Mucosa of rectum (tissue), 2 donors: ENCODE measurements around the gene RP9.

Source experiments
- H3K27ac ChIP-seq, 2 donors: one replicate each; pipeline ENCODE4 v1.7.0; 2013; ENCODE audit warnings: inconsistent platforms in 2 of 2, low read depth in 2 of 2, low read length in 2 of 2
- H3K27me3 ChIP-seq, 2 donors: one replicate each; pipeline ENCODE4 v1.7.0; 2013; ENCODE audit warnings: low read length in 2 of 2; ENCODE audit not compliant: control insufficient read depth in 2 of 2, insufficient read depth in 2 of 2
- H3K36me3 ChIP-seq, 2 donors: one replicate each; pipeline ENCODE4 v1.7.0; 2013; ENCODE audit warnings: low read length in 2 of 2; ENCODE audit not compliant: control insufficient read depth in 2 of 2, insufficient read depth in 2 of 2
- H3K4me1 ChIP-seq, 2 donors: one replicate each; pipeline ENCODE4 v1.7.0; 2013; ENCODE audit warnings: low read length in 2 of 2, mild to moderate bottlenecking in 1 of 2; ENCODE audit not compliant: control insufficient read depth in 2 of 2, insufficient read depth in 2 of 2
- H3K4me3 ChIP-seq, 2 donors: one replicate each; pipeline ENCODE4 v1.7.0; 2013; ENCODE audit warnings: low read length in 2 of 2
- H3K9ac ChIP-seq, 2 donors: one replicate each; pipeline ENCODE4 v1.7.0; 2013; ENCODE audit warnings: low read length in 2 of 2, low read depth in 1 of 2, mild to moderate bottlenecking in 1 of 2
- H3K9me3 ChIP-seq, 2 donors: one replicate each; pipeline ENCODE4 v1.7.0; 2013; ENCODE audit warnings: low read length in 2 of 2; ENCODE audit not compliant: control insufficient read depth in 2 of 2
- donor health status: healthy.
- donor health status: Normal muscosa, but diverticular disease.

Gene RP9

DNA sequence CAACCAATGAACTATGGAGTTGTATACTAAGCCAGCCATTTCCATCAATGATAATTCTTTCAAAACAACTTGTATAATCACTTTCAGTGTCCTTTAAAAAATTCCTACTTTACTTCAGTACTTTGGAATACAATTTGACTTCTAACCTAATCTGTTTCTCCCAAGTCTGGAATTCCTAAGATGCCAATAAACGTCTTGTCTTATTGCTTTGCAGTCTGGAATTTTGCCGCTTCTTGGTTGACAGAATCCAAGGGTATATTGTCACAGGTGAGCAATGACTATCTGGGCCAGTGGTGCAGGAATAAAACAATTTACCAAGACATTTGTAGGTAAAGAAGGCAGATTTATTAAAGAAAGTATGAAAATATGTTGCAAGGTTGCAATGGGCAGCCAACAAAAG is 21.8 kb downstream of the RP9 start:
- Histone ChIP-seq H3K4me3 (no peak overlapping the region), H3K9ac (no peak overlapping the region), H3K36me3 (no peaks in the 10 kb centered on the region), H3K27me3 (no peaks in the 10 kb centered on the region), H3K27ac (no peak overlapping the region), H3K4me1 (no peaks in the 10 kb centered on the region), H3K9me3 (no peaks in the 10 kb centered on the region)

DNA sequence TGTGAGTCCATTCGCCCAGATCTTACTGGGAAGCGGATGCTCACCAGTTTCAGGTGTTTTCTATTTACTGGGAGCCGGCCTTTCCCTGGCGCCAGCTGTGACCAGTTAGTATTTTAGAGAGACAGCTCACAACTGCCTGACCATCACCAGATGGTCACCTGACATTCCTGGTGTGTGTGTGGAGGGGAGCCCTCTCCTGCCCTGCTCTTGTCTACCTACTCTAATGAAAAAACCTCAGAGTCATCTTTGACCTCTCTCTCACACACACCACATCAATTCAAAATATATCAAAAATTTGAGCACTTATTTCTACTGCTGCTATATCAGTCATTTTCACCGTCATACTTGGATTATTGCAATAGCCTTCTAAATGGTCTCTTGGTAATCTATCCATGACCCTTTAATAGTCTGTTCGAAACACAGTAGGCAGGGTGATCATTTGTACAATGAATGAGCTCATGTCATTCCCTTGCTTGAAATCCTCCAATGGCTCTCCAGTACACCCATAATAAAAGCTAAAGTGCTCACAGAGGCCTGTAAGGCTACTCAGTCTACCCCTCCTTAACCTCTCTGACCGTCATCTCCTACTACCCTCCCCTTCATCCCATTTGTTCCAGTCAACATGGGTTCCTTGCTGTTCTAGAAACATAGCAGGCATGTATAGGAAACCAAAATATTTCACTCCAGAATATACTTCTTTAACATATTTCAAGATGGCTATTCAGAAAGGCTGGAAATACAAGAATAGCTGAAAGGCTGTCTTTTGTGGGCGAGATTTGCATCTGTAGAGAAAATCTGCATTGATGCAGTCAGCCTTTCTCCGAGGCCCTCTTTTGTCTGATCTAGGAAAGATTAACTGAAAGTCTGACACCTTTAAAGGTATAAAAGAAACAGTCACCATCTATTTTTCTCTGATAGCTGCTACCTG is 29.2 kb downstream of the RP9 start:
- Histone ChIP-seq H3K9me3 (no peaks in the 10 kb centered on the region), H3K9ac (no peak overlapping the region), H3K4me1 (no peaks in the 10 kb centered on the region), H3K27ac (no peak overlapping the region), H3K27me3 (no peaks in the 10 kb centered on the region), H3K4me3 (no peak overlapping the region), H3K36me3 (no peaks in the 10 kb centered on the region)

DNA sequence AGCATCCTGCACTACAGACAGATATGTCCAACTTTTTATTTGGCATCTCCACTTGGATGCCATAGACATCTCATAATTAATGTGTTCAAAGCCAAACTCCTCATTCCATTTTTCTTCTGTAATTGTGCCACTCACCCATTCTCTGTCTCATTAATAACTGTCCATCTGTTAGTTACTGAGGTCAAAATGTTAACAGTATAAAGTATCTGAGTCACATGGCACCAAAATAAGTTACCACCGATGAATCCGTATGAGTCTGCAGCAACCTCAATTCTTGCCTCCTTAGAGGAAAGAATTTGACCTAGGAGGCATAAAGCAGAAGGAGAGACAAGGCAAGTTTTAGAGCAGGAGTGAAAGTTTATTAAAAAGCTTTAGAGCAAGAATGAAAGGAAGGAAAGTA is 30.1 kb downstream of the RP9 start:
- H3K9me3 ChIP-seq = no peaks in the 10 kb centered on the region
- no peaks in the 10 kb centered on the region for H3K27me3 ChIP-seq
- H3K36me3 ChIP-seq = no peaks in the 10 kb centered on the region
- no peak overlapping the region for H3K4me3 ChIP-seq
- H3K27ac ChIP-seq = no peak overlapping the region
- H3K9ac ChIP-seq = no peak overlapping the region
- no peaks in the 10 kb centered on the region for H3K4me1 ChIP-seq

DNA sequence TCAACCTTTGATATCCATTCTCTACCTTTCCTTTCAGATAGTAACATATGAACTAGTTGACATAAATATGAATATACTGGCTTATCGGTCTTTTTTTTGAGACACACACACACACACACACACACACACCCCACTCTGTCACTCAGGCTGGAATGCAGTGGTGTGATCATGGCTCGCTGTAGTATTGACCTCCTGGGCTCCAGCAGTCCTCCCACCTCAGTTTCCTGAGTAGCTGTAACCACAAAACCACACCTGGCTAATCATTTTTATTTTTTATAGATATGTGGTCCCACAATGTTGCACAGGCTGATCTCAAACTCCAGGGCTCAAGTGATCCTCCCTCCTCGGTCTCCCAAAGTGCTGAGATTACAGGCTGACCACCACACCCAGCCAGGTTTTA is 32.5 kb downstream of the RP9 start:
- no peak overlapping the region for H3K27ac ChIP-seq
- no peaks in the 10 kb centered on the region for H3K36me3 ChIP-seq
- no peaks in the 10 kb centered on the region for H3K4me1 ChIP-seq
- H3K9me3 ChIP-seq = no peaks in the 10 kb centered on the region
- H3K27me3 ChIP-seq = no peaks in the 10 kb centered on the region
- no peak overlapping the region for H3K9ac ChIP-seq
- H3K4me3 ChIP-seq = no peak overlapping the region

DNA sequence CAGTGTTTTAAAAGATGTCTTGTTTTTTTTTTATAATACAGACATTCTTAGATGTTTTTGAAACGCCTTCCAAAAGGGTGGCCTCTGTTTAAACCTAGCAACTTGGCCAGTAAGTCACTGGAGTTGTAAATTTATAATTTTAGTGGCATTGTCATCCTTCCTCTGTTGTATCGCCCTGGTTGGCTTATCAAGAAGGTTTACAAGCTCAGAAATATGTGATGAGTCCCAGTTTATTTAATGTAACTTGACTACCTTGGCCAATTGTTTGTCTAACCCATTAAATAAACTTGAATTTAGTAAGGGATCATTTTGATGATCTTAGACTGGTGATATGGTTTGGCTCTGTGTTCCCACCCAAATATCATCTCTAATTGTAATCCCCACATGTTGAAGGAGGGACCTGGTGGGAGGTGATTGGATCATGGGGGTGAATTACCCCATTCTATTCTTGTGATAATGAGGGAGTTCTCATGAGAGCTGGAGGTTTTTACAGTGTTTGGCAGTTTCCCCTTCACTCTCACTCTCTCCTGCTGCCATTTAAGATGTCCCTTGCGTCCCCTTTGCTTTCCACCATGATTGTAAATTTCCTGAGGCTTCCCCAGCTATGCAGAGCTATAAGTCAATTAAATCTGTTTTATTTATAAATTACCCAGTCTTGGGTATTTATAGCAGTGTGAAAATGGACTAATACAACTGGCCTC is 33.2 kb downstream of the RP9 start:
- Histone ChIP-seq H3K27ac (no peak overlapping the region), H3K9ac (no peak overlapping the region), H3K4me1 (no peaks in the 10 kb centered on the region), H3K36me3 (no peaks in the 10 kb centered on the region), H3K9me3 (no peaks in the 10 kb centered on the region), H3K27me3 (no peaks in the 10 kb centered on the region), H3K4me3 (no peak overlapping the region)

DNA sequence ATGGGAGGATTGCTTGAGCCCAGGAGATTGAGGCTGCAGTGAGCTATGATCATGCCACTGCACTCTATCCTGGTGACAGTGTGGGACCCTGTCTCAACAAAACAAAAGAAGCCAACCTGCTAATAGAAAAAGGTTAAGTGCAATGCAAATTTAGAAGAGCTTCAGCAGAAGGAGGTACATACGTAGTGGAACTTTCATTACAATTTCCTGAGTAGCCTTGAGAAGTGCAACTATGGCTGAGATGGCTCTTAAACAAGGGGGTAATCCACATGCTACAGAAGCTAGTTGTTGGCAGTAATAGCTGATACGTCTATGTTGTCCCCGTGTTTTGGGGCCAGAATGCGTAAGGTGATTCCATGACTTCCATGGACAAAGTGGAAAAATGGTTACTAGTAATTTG is 36.0 kb downstream of the RP9 start:
- H3K27ac ChIP-seq = no peak overlapping the region
- no peaks in the 10 kb centered on the region for H3K4me1 ChIP-seq
- H3K9ac ChIP-seq = no peak overlapping the region
- peaks cover 4 to 5% of the 10 kb centered on the region in 2 donors for H3K9me3 ChIP-seq
- no peaks in the 10 kb centered on the region for H3K36me3 ChIP-seq
- H3K4me3 ChIP-seq = no peak overlapping the region
- H3K27me3 ChIP-seq = no peaks in the 10 kb centered on the region

DNA sequence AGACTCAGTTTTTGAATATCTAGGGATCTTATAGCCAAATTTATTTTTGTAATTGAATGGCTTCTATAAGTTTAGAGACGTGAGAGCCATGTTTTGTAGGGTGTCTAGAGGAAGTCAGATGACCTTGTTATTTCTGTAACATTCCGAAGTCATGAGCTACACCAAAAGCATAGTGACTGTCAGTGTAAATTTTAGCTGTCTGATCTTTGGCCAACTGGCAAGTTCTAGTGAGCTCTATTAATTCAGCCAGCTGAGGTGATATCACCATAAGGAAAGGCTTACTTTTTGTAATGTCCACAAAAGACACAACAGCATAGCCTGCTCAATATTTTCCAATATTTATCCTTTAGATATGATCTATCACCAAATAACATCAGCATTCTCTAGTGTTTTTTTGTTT is 36.7 kb downstream of the RP9 start:
- Histone ChIP-seq H3K9ac (no peak overlapping the region), H3K9me3 (peaks cover 4 to 5% of the 10 kb centered on the region in 2 donors), H3K27me3 (no peaks in the 10 kb centered on the region), H3K36me3 (no peaks in the 10 kb centered on the region), H3K4me3 (no peak overlapping the region), H3K27ac (no peak overlapping the region), H3K4me1 (no peaks in the 10 kb centered on the region)

DNA sequence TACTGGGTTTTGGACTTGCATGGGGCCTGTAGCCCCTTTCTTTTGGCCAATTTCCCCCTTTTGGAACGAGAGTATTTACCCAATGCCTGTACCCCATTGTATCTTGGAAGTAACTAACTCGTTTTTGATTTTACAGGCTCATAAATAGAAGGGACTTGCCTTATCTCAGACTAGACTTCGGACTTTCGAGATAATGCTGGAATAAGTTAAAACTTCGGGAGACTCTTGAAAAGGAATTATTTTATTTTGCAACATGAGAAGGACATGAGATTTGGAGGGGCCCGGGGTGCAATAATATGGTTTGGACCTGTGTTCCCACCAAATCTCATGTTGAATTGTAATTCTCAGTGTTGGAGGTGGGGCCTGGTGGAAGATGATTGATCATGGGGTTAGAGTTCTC is 38.4 kb downstream of the RP9 start:
- Histone ChIP-seq H3K4me3 (no peak overlapping the region), H3K4me1 (no peaks in the 10 kb centered on the region), H3K27me3 (no peaks in the 10 kb centered on the region), H3K36me3 (no peaks in the 10 kb centered on the region), H3K9ac (no peak overlapping the region), H3K27ac (no peak overlapping the region), H3K9me3 (peaks cover 7 to 8% of the 10 kb centered on the region in 2 donors)

DNA sequence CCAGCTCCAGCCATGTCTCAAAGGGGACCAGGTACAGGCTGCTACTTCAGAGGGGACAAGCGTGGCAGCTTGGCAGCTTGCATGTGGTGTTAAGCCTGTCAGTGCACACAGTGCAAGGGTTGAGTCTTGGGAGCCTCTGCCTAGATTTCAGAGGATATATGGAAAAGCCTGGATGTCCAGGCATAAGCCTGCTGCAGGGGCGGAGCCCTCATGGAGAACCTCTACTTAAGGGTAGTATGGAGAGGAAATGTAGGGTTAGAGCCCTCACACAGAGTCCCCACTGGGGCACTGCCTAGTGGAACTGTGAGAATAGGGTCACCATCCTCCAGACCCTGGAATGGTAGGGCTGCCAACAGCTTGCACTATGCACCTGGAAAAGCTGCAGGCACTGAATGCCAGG is 38.9 kb downstream of the RP9 start:
- Histone ChIP-seq H3K27ac (no peak overlapping the region), H3K4me1 (no peaks in the 10 kb centered on the region), H3K27me3 (no peaks in the 10 kb centered on the region), H3K4me3 (no peak overlapping the region), H3K9me3 (peaks cover 8% of the 10 kb centered on the region in 2 donors), H3K36me3 (no peaks in the 10 kb centered on the region), H3K9ac (no peak overlapping the region)

DNA sequence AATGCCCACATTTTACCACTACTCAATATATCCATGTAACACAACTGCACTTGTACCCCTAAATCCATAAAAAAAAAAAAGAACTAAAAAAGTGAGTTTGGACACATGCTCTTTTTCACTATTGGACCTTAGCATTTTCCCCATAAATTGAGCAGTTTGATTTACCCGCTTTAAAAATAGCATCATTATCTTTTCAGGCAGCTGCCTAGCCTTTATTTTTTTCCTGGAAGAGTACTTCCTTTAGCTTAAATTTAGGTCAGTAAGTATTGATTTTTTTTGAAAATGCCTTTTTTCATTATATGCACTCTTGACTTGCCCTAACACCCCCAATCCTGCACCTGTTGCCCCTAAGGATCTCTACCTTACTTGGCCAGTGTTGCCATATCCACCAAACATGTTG is 41.3 kb downstream of the RP9 start:
- Histone ChIP-seq H3K9me3 (peaks cover 8% of the 10 kb centered on the region in 2 donors), H3K36me3 (no peaks in the 10 kb centered on the region), H3K9ac (no peak overlapping the region), H3K27ac (no peak overlapping the region), H3K27me3 (no peaks in the 10 kb centered on the region), H3K4me1 (peaks cover 0 to 3% of the 10 kb centered on the region in 2 donors), H3K4me3 (no peak overlapping the region)
